AG08396 (cell line): ENCODE results near the gene CYP46A1.

Experiments
- DNase-seq: peaks from one replicate; pipeline ENCODE4 v3.0.0; 2012; ENCODE audit warnings: low spot score, mixed read lengths

CYP46A1 gene

DNA sequence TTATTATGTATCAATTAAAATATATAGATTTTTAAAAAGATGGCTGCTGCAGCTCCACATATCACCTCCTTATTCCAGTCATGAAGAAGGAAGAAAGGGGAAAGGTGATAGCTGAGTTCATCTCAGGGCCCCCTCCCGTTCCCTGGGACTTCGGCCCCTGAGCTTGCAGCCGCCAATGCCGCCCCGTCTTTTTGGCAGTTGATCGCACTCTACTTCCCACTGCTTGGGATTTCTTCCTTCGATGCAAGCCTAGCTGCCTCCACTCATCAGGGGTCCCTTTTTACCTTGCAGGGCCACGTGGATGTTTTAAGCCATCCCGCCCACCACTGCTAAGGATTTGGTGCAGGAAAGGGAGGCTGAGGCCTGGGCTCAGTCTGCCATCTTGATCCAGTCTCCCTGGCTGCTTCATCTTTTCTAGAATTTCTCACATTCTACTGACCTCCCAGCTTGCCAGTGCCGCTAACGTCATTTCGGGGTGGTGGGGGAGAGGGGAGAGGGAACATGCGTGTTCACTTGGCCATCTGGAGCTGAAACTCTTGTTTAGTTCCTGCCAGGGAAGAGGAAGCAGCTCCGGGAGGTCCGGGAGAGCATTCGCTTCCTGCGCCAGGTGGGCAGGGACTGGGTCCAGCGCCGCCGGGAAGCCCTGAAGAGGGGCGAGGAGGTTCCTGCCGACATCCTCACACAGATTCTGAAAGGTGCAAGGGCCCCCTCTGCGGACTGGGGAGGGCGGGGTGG, 31.3 kb downstream of the CYP46A1 start:
- no peak for DNase-seq

DNA sequence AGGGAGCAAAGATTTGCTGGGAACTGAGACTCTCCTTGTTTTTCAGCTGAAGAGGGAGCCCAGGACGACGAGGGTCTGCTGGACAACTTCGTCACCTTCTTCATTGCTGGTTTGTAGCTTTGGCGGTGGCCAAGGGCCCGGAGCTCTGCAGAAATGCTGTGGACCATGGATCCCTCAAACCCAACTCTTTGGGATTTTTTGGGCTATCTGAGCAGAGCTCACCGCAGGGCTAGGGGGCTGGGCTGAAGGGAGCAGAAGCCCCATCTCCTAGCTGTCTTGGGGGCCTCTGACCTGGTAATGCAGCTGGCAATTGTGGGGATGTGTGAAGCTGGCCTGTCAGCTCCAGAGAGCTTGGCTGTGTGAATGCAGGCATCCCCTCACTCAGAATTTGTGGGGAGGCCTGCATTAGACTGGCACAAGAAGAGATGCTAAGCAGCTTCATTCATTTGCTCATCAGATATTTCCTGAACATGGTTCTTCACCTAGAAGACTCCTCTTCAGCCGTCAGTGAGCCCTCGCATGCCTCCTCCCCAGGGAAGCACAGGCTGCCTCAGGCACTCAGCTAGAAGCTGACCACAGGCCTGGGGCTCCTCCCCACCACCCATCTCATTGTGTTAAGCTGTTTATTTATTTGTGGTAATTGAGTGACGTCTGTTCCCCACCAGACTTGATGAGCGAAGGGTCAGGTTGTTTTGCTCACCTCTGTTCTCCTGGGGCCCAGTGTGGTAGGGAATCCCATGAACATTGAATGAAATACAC, 32.2 kb downstream of the CYP46A1 start:
- DNase-seq: no peak

DNA sequence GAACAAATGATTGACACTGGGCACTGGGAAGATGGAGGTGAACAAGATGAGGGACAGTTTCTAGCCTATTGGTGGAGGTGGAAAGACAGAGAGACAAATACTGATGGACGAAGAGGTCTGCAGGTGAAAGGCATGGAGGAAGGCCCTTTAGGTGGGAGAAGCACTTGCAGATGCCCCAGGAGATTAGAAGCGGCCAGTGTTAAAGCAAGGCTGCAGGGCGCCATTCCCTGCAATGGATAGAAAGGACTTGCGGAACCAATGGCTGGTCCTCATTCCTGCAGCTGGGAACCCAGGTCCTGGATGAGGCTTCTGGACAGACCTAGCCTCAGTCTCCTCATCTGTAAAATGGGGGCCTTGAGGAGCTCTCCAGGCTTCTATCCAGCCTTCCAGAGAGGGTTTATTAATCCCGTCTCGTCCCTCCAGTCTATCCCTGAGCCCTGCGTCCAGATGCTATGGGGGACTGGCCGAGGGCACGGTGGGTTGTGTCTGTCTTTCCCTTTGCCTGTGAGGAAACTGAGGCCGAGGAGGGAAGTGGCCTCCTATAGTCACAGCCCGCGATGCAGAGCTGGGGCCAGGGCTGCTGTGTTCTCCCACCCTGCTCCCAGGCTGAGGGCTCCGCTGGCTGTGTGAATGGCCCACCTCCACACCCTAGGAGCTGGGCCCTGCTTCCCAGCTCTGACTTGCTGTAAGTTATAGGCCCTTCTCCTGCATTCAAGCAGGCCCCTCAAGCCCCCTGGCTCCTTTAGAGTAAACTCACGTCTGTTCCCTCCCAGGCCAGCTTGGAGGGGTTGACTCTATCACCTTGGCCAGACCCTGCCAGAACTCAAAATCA, 33.0 kb downstream of the CYP46A1 start:
- no peak for DNase-seq

DNA sequence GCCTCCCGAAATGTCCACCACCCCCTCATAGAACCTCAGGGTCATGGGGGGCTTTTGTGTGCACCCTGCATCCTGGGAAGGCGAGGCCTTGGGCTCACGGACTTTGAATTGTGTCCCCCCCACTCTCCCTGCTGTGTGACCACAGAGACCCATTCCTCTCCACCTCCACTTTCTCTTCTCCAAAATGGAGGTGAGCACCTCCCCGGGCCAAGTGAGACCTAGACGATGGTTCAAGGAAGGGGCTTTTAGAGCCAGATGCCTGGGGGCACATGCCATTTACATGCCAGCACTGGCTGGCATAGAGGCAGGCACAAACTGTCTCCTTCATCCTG, 33.5 kb downstream of the CYP46A1 start:
- DNase-seq: no peak

DNA sequence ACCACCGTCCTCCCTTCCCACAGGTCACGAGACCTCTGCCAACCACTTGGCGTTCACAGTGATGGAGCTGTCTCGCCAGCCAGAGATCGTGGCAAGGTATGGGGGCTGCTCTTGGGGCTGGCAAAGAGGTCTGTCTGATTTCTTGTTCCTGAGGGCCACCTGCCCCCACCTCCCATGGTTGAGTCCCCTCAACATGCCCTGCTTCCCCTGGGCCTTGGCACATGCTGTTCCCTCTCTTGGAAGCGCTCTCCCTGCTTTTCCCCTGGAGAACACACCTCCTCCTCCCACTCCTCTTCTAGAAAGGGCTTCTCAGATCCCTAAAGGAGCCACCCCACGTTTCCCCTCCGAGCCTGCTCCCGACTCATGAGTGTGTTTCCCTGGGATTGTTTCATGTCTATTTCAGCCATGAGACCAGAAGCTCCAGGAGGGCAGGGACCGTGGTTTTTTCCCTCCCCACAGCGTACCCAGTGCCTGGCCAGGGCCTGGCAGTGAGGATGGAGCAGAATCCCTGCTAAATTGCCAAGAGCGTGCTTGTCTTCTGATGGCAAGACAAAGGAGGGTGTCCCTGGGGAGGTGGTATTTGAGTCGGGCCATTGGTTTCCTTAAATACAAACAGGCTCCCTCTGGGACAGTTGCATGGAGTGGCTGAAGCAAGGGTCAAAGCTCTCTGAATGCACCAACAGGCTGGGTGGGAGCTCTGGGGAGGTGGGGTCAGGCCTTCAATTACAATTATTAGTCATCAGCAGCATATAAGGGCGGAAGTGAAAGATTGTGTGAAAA, 34.1 kb downstream of the CYP46A1 start:
- no peak for DNase-seq

DNA sequence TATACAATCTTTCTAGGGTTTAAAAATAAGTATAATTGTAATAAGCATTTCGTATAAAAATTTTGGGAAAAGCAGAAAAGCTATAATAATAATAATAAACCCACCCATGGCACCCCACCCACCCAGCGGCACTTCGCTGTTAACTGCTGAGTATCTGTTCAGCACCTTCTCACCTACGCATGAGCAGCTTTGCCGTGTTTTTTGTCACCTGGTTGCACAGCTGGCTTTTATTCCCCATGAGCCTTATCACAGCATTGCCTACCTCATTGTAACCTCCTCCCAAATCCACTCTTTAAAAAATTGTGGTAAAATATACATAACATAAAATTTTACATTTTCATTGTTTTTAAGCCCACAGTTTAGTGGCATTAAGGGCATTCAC, 34.7 kb downstream of the CYP46A1 start:
- no peak for DNase-seq

DNA sequence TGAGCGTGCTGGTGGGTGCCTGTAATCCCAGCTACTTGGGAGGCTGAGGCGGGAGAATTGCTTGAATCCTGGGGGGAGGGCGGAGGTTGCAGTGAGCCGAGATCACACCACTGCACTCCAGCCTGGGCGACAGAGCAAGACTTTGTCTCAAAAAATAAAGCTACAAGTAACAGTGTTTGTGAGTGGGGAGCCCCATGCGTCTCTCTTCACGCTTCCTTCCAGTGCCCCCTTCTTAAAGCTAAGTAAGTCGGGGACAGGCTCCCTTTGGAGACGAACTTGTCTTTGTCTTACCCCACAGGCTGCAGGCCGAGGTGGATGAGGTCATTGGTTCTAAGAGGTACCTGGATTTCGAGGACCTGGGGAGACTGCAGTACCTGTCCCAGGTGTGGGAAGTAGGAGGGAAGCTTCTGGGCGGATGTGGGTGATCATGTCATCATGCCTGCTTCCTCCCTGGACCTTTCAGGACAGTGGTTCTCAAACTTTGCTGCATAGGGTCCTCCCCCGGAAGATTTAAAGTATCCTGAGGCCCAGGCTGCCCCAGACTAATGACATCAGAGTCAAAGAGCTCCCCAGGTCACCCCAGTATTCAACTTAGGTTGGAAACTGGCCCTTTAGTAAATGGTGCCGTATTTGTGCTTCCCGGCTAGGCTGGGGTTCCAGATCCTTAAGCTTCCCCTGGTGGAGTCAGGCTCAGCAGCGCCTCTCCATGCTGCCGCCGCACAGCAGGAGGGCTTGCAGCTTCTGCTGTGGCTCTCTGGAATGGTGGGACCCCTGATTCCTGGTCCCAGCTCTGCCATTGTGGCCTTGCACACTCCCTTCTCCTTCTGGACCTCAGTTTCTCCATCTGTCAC, 37.1 kb downstream of the CYP46A1 start:
- DNase-seq: no peak

DNA sequence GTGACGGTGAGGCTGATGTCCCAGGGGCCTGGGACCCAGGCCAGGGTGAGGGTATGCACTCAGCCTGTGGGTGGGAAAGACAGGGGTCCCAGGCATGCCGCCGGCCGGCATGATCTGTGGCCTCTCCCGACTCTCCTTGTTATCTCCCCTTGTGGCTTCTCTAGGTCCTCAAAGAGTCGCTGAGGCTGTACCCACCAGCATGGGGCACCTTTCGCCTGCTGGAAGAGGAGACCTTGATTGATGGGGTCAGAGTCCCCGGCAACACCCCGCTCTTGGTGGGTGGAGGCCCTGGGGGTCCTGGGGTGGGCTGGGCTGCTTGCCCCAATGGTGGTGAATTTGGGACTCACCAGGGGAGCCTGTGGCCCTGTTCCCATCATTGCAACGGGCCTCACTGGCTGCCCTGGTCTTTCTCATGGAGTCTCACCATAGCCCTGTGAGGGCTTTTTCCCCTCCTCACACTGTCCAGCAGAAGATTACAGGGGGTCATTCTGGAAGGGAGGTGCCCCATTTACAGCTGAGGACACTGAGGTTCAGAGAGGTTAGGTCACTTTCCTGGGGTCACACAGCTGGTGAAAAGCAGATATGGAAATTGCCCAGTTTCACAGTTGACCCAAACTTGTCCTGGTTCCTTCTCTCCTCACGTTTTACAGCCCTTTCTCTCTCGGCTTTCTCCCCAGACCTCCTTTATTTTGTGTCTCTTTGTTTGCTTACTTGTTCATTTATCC, 37.9 kb downstream of the CYP46A1 start:
- DNase-seq: no peak

DNA sequence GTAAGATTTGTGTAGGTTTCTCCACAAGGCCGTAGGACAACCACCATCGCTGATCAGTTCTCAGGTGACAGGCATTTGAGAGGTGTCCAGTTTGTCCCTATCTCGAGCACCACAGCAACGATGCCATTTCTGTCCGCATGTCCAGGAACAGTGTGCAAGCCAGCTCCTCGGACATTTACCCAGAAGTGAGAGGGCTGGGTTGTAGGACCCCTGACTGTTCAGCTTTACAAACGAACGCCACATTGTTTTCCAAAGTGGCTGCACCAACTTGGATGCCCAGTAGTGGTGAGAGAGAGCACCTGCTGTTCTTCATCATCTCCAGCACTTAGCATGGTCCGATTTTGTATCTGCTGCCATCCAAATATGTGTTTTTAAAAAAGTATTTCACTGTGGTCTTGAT, 38.6 kb downstream of the CYP46A1 start:
- no peak for DNase-seq

DNA sequence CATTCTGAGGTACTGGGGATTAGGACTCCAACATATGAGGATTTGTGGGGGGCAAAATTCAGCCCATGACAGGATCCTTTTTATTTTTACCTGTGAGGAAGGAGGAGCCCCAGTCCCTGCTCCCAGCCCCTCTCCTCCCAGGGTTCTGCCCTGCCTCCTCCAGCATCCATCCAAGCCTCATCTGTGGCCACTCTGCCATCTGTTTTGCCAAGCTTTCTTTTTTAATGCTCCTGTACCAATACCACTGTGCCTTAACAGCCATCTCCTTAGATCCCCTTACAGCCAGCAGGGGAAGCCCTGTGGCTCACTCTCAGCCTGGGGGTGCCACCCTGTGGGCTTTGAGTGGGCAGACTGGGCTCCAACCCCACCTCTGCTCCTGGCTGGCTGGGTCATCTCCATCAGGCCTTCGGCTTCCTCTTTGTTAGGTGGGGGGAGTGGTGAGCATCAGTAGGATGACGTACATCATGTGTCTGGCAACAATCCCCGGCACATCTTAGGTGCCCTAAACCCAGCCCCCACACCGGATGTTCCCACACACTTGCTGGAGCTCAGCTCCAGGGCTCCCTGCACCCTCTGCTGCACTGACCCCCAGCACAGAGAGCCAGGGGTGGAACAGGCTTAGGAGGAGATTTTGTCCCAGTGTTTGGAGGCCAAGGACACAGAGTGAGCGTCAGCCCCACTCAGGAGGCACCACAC, 40.2 kb downstream of the CYP46A1 start:
- no peak for DNase-seq

DNA sequence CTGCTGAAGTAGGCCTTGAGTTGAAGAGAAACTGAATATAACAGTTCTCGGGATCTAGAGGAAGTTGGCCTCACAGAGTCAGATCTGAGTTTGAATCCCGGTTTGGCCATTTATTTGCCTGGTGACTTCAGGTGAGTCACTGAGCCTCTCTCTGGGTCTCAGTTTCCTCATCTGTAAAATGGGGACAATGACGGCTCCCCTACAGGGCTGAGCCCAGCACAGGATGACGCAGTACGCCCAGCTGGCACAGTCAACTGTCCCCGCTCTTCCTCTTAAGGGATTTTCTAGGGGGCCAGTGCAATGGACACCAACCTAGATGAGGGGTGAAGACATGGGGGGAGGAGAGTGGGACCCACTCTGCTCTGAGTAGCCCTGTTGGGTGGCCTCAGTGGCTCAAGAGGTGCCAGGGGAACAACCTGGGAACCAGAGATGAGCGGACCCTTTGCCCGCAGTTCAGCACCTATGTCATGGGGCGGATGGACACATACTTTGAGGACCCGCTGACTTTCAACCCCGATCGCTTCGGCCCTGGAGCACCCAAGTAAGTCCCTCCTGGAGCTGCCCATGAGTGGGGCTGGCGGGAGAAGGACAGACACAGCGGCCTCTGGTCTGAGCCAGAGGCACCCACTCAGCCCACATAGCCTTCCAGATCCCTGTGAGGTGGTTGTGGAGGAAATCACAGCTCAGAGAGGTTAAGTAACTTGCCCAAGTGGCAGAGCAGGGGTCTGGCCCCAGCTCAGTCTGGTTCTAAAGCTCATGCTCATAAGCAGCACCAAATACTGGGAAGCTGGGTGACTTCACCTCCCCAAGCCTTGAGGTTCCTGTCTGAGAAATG, 41.1 kb downstream of the CYP46A1 start:
- DNase-seq: no peak

DNA sequence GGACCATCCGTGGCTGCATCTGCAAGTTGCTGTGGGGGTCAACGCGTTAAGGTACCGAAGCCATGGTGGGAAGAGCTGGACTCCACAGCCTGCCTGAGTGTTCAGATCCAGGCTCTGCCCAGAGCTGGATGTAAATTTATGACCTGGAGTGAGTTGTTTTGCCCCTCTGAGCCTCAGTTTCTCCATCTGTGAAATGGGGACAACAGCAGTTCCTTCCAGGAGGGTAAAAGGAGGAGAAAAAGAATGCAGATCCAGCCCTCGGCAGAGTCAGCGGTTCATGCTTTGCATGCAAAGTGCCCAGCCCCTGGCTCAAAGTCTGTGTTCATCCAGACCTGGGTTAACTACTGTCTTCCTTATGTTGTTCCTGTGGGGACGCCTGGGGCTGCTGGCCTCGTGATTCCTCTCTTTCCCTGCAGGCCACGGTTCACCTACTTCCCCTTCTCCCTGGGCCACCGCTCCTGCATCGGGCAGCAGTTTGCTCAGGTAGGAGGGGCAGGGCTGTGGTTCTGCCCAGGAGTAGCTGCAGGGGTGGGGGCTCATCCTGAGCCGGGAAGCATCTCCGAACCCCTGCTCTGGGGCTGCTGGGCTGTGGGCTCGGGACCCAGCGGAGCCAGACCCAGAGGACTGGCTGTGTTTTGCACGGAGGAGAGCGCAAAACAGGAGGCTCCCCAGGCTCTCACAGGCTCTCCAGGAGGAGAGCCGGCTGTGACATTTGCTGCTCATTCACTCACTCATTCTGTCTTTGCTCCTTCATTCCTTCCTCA, 41.9 kb downstream of the CYP46A1 start:
- no peak for DNase-seq

DNA sequence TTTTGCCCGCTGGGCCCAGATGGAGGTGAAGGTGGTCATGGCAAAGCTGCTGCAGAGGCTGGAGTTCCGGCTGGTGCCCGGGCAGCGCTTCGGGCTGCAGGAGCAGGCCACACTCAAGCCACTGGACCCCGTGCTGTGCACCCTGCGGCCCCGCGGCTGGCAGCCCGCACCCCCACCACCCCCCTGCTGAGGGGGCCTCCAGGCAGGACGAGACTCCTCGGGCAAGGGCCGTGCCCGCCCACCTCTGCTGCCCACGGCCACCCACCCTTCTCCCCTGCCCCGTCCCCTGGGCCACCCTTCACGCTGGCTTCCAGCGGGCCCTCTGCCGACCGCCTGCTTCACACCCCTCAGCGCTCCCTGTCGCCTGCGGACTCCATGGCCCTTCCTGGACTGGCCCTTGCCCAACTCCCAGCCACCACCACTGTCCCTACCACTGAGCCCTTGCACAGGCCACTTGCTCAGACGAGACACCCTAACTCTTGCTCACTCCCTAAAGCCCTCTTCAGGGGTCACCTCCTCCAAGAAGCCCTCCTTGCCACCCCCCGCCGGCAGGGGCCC, 42.5 kb downstream of the CYP46A1 start:
- DNase-seq: no peak

DNA sequence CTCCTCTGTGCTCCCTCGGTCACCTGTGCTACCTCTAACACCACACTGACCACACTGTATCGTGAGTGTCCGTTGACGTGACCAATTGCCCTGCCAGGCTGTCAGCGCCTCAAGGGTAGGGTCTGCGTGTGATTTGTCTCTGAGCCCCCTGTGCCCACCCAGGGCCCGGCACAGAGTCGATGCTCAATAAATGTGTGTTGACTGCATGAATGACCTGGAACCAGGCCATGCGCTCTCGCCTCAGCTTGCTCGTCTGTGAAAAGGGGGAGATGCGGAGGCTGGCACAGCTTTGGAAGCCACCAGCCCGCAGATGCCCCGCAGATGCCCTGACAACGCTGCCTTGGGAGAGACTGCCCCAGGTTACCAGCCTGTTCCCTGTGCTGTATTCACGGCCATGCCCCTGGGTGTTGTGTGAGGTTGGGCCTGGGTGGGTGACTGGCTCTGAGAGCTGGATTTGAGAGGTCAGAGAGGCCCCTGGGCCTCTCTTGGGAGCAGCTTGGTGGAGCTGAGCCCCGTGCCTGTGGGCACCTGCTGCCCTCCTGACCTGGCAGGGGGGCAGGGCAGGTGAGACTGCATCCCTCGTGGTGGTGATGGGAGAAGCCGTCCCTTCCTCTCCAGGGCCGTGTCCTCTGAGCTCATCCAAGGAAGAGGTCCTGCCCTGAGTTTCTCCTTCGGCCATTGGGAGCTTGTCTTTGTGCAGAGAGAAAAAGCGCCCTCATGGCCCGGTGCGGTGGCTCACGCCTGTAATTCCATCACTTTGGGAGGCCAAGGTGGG, 43.2 kb downstream of the CYP46A1 start:
- DNase-seq: no peak

DNA sequence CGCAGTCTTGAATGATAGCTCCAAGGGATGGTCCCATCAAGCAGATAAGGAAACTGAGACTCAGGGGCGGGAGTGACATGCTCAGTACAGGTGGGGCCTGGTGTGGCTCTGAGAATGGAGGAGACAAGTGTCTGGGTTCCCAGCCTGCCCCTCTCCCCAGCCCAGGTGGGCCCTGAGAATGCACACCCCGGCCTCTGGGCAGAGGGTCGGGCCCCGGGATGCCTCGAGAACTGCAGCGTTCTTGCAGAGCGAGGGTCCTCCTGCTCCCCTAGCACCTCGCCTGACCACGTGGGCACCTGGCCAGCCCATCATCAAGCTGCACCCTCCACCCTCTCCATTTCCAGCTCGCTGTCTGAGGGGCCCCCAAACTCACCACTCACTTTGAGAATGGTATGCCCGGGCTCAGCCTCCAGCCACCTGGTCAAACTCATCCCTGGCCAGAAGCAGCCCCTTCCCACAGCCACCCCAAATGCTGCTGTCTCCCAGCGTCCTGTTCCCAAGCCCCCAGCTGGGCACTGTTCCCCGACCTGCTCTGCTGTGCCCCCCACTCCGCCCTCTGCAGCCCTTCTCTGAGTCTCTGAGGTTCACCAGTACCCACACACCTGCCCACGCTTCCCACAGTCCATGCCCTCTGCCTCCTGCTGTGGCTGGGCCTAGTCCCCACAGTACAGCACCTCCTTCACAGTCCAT, 44.3 kb downstream of the CYP46A1 start:
- no peak for DNase-seq

DNA sequence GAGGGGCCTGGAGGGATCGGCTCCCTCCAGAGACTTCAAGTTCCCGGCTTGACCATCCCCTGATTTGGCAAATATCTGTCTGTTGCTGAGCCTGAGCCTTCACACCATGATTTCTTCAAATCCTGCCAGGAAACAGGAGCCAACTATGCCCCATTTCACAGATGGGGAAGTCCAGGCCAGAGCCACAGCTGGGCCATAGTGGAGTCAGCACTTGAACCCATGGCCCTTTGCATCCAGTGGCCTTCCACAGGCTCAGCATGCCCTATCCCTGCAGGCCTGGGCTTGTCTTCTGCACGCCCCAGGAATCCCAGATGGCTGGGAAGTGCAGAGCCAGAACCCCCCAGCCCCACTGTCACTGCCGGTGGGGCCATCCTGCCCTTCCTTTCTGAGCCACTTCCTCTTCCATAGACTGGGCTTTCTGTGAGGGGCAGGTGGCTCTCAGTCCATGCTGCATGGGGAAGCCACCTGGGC, 44.9 kb downstream of the CYP46A1 start:
- DNase-seq: no peak
